Natural killer cell (primary cell): ENCODE data around the gene C12orf75. TPM values are rescaled to one million over a fixed set of nuclear protein-coding genes. Genes with fewer than 3 reads are reported as not detected.

Experiments used
- total RNA-seq, 4 donors: library from RNA; stranded (reverse); fragments of 120-200 nt in 1 of 4; gene quantifications; one replicate each; pipeline versions ENCODE4 v1.2.3 to v1.2.4, GENCODE V29; 2013 to 2022

The C12orf75 gene
- total RNA-seq, 3 donors from 2014 or later (not counting 1 experiment from before 2014, with no cell fraction given), result 121 to 131 (median 128) TPM

Other genes starting within 250 kb of the C12orf75 start
- 1 to 10 TPM in 1 of 3 donors, not detected in 2; 1.1 TPM for gene ALDH1L2, start 246.2 kb upstream of the C12orf75 start, total RNA-seq
- gene WASHC4, start 223.0 kb upstream of the C12orf75 start, total RNA-seq, result 10 to 100 TPM; 34.2 to 40.9 (median 35.7) TPM
- gene APPL2, start 94.5 kb upstream of the C12orf75 start, total RNA-seq, result 10 to 100 TPM; 56.0 to 65.9 (median 64.2) TPM